ENCODE data around the gene NPBWR2.
A peak's percentile ranks its signal among the peaks of the same experiment; 100 is the strongest.
"Not testable (repeated sequence)": the region's sequence is repeated elsewhere in the genome, so short reads cannot be mapped to it uniquely, and the experiment has no call there.

NPBWR2 gene

GRCh38 chr20:64144144-64144912, 37.0 kb upstream of the NPBWR2 start:
- no peak for DNase-seq

GRCh38 chr20:64143018-64143801, 35.8 kb upstream of the NPBWR2 start:
- DNase-seq: no peak

- no peak for DNase-seq
Observed at GRCh38 chr20:64142590-64142989, 35.2 kb upstream of the NPBWR2 start.

GRCh38 chr20:64140956-64141355, 33.6 kb upstream of the NPBWR2 start:
- no peak for DNase-seq

GRCh38 chr20:64140061-64140931, 32.9 kb upstream of the NPBWR2 start:
- DNase-seq: no peak

- no peak for DNase-seq
Observed at GRCh38 chr20:64139199-64140060, 32.1 kb upstream of the NPBWR2 start.

- DNase-seq: no peak
Observed at GRCh38 chr20:64138276-64138815, 31.0 kb upstream of the NPBWR2 start.

- DNase-seq: no peak
Observed at GRCh38 chr20:64137598-64138031, 30.2 kb upstream of the NPBWR2 start.

- DNase-seq: no peak
Observed at GRCh38 chr20:64136004-64136710, 28.8 kb upstream of the NPBWR2 start.

- DNase-seq: not testable (repeated sequence)
Observed at GRCh38 chr20:64134744-64135143, 27.4 kb upstream of the NPBWR2 start.

- DNase-seq: no peak
Observed at GRCh38 chr20:64133951-64134407, 26.6 kb upstream of the NPBWR2 start.

- peak in 1 of 51 donors; percentile 12 for DNase-seq
Observed at GRCh38 chr20:64131406-64131805, 24.0 kb upstream of the NPBWR2 start.

GRCh38 chr20:64130876-64131275, 23.5 kb upstream of the NPBWR2 start:
- no peak for DNase-seq

- DNase-seq: no peak
Observed at GRCh38 chr20:64130271-64130670, 22.9 kb upstream of the NPBWR2 start.

- DNase-seq: no peak
Observed at GRCh38 chr20:64129146-64129782, 21.9 kb upstream of the NPBWR2 start.

GRCh38 chr20:64123517-64123916, 16.2 kb upstream of the NPBWR2 start:
- DNase-seq: not testable (repeated sequence)

- DNase-seq: not testable (repeated sequence)
Observed at GRCh38 chr20:64122927-64123326, 15.6 kb upstream of the NPBWR2 start.

GRCh38 chr20:64121586-64121985, 14.2 kb upstream of the NPBWR2 start:
- DNase-seq: no peak

- no peak for DNase-seq
Observed at GRCh38 chr20:64119681-64120341, 12.4 kb upstream of the NPBWR2 start.
